Measurements from ENCODE around the gene TSPAN16. TPM values are rescaled to one million over a fixed set of nuclear protein-coding genes. Genes with fewer than 3 reads are reported as not detected.
"Not testable (repeated sequence)": the region's sequence is repeated elsewhere in the genome, so short reads cannot be mapped to it uniquely, and the experiment has no call there.

TSPAN16 gene
- total RNA-seq, 6 experiments from 2014 or later, result not detected

- TF ChIP-seq CTCF (IDR thresholded peaks at IDR 0.05), result no peak
- Mint-ChIP-seq H3K36me3 (ENCODE audit: low read depth) (peaks cover 28% of the 10 kb centered on the region), H3K4me1 (ENCODE audit: low read depth) (peaks cover 10% of the 10 kb centered on the region), H3K4me3 (no peak overlapping the region), H3K27me3 (ENCODE audit: insufficient read depth) (no peaks in the 10 kb centered on the region), H3K27ac (no peak overlapping the region), H3K9me3 (no peaks in the 10 kb centered on the region)
- DNase-seq, result no peak
These were observed 41.1 kb downstream of the TSPAN16 start for GRCh38 chr19:11337080-11337479.

GRCh38 chr19:11338121-11338520, 42.2 kb downstream of the TSPAN16 start:
- no peak for TF ChIP-seq CTCF (IDR thresholded peaks at IDR 0.05)
- no peak overlapping the region; the same call in 1 of the 2 replicates for H3K4me3 Mint-ChIP-seq
- H3K9me3 Mint-ChIP-seq, result no peaks in the 10 kb centered on the region
- DNase-seq, result no peak
- peaks cover 22% of the 10 kb centered on the region for H3K36me3 Mint-ChIP-seq (ENCODE audit: low read depth)
- H3K27ac Mint-ChIP-seq, result no peak overlapping the region
- peaks cover 10% of the 10 kb centered on the region for H3K4me1 Mint-ChIP-seq (ENCODE audit: low read depth)
- H3K27me3 Mint-ChIP-seq (ENCODE audit: insufficient read depth), result no peaks in the 10 kb centered on the region

- Mint-ChIP-seq H3K4me1 (ENCODE audit: low read depth) (peaks cover 10% of the 10 kb centered on the region), H3K27ac (no peak overlapping the region), H3K9me3 (no peaks in the 10 kb centered on the region), H3K27me3 (ENCODE audit: insufficient read depth) (no peaks in the 10 kb centered on the region), H3K4me3 (peak overlapping the region; percentile 80), H3K36me3 (ENCODE audit: low read depth) (peaks cover 20% of the 10 kb centered on the region)
- no peak for TF ChIP-seq CTCF (IDR thresholded peaks at IDR 0.05)
- DNase-seq, result no peak
These were observed 42.8 kb downstream of the TSPAN16 start for GRCh38 chr19:11338569-11339253.

GRCh38 chr19:11339254-11340098, 43.5 kb downstream of the TSPAN16 start, which contains the start of gene RAB3D:
TSS of gene RAB3D (minus strand) at chr19:11339657. CDS start at chr19:11337399, 2,258 bp downstream.
- Mint-ChIP-seq H3K27me3 (ENCODE audit: insufficient read depth) (no peaks in the 10 kb centered on the region), H3K9me3 (no peaks in the 10 kb centered on the region), H3K4me3 (peak within 1 kb of the TSS; percentile 80), H3K27ac (no peak within 1 kb of the TSS), H3K4me1 (ENCODE audit: low read depth) (peaks cover 16% of the 10 kb centered on the region), H3K36me3 (ENCODE audit: low read depth) (peaks cover 16% of the 10 kb centered on the region)
- TF ChIP-seq CTCF (IDR thresholded peaks at IDR 0.05), result no peak; the same call in 1 of the 2 replicates
- DNase-seq, result peak; percentile 70

GRCh38 chr19:11340099-11340467, 44.1 kb downstream of the TSPAN16 start:
- H3K27me3 Mint-ChIP-seq (ENCODE audit: insufficient read depth); H3K9me3 Mint-ChIP-seq; H3K27ac Mint-ChIP-seq; DNase-seq: not testable (repeated sequence)
- peak overlapping the region; percentile 80 for H3K4me3 Mint-ChIP-seq
- peaks cover 20% of the 10 kb centered on the region for H3K4me1 Mint-ChIP-seq (ENCODE audit: low read depth)
- peaks cover 13% of the 10 kb centered on the region for H3K36me3 Mint-ChIP-seq (ENCODE audit: low read depth)

GRCh38 chr19:11342429-11342828, 46.5 kb downstream of the TSPAN16 start:
- peaks cover 40% of the 10 kb centered on the region for H3K4me1 Mint-ChIP-seq (ENCODE audit: low read depth)
- no peaks in the 10 kb centered on the region for H3K9me3 Mint-ChIP-seq
- DNase-seq, result no peak
- H3K27me3 Mint-ChIP-seq (ENCODE audit: insufficient read depth), result no peaks in the 10 kb centered on the region
- no peak overlapping the region for H3K27ac Mint-ChIP-seq
- TF ChIP-seq CTCF (IDR thresholded peaks at IDR 0.05), result no peak
- no peak overlapping the region for H3K4me3 Mint-ChIP-seq
- H3K36me3 Mint-ChIP-seq (ENCODE audit: low read depth), result no peaks in the 10 kb centered on the region
